Measurements from ENCODE around the gene KCNAB3.
A peak's percentile ranks its signal among the peaks of the same experiment; 100 is the strongest.

The KCNAB3 gene

DNA sequence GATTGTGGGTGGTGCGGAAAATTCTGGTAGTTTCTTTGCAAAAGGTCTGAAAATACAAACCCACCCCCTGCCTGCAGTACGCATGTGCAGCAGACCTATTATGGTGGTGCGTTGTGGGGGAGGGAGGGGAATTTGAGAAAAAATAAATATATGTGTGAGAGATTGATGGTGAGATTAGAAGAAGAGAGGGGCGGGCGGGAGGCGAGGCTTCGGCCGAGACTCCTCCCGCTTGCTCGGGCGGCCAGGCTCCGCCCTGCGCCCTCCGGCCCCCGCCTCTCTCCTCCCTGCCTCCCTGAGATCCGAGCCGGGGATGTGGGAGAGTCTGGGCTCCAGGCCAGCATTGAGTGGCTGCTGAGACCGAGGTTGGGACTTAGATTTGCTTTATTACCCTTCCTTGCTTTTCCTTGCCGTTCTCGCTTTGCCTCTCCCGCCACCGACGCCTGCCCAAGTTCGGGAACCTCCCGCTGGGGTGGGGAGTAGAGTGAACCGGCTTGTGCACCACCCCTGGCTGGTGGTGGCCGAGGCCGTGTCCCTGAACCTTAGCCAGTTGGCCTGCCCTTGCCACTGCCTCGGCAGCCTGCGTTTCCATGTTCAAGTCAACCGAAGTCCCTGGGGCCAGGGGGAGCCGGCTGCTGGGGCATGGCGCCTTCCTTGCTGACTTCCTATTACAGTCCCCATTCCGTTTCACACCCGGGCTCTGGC lies 42.0 kb downstream of the KCNAB3 start (continued):
- TF ChIP-seq, protein P1, sequence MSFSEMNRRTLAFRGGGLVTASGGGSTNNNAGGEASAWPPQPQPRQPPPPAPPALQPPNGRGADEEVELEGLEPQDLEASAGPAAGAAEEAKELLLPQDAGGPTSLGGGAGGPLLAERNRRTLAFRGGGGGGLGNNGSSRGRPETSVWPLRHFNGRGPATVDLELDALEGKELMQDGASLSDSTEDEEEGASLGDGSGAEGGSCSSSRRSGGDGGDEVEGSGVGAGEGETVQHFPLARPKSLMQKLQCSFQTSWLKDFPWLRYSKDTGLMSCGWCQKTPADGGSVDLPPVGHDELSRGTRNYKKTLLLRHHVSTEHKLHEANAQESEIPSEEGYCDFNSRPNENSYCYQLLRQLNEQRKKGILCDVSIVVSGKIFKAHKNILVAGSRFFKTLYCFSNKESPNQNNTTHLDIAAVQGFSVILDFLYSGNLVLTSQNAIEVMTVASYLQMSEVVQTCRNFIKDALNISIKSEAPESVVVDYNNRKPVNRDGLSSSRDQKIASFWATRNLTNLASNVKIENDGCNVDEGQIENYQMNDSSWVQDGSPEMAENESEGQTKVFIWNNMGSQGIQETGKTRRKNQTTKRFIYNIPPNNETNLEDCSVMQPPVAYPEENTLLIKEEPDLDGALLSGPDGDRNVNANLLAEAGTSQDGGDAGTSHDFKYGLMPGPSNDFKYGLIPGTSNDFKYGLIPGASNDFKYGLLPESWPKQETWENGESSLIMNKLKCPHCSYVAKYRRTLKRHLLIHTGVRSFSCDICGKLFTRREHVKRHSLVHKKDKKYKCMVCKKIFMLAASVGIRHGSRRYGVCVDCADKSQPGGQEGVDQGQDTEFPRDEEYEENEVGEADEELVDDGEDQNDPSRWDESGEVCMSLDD (tag by site-specific recombination; IDR thresholded peaks at IDR 0.05), result peak; percentile 58; the same call in 1 of the 2 replicates
- peak; percentile 95 for TF ChIP-seq ZBTB48 (tag by site-specific recombination; IDR thresholded peaks at IDR 0.05)
- peak; percentile 41; the same call in 1 of the 2 replicates for TF ChIP-seq REPIN1 (tag by site-specific recombination; IDR thresholded peaks at IDR 0.05; ENCODE audit: low read depth)

DNA sequence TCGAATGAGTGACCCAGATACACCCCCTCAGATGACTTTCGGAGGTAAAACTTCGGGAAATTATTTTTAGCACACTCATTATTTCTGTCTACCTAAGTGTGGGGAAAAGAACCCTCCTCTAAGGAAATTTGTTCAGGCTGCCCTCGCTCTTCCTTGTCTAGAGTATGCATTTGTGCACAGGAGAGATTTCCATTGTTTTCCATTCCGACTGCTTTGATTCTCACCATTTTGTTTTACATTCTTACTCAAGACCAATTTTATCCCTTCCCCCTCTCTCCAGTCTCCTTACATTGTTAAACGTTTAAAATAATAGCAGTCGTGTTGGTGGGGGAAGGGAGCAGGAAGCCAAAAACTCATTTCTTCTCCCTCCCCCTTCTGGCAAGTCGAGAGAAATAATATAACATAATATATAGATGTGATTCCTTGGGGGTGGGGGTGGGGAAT lies 42.6 kb downstream of the KCNAB3 start:
- POLR2A ChIA-PET, result interaction anchor here (1.0 to 1.7 kb wide), 2 partner anchors 30 to 61 kb away, joined by 3 to 9 read pairs; partner anchors contain the start of gene NAA38
- H3K27ac ChIP-seq (ENCODE audit: extremely low read depth, low read depth, low read length), result peak overlapping the region; percentile 94
- H3K9me3 ChIP-seq (ENCODE audit: control insufficient read depth, insufficient read depth, low read depth, low read length), result no peaks in the 10 kb centered on the region
- peaks cover 19 to 36% of the 10 kb centered on the region in 2 experiments for H3K36me3 ChIP-seq (ENCODE audit: control insufficient read depth in 2 of 2, insufficient read depth in 1 of 2, low read length in 2 of 2)
- peak overlapping the region; percentile 55 for H3K4me3 ChIP-seq (ENCODE audit: low read depth, low read length)
- peaks cover 30% of the 10 kb centered on the region for H3K4me1 ChIP-seq (ENCODE audit: control insufficient read depth, insufficient read depth, low read length)
- CTCF ChIA-PET, result no interaction called here
- no peak for TF ChIP-seq SP2 (tag by site-specific recombination; IDR thresholded peaks at IDR 0.05)
- TF ChIP-seq ZBTB17 (tag by site-specific recombination; IDR thresholded peaks at IDR 0.05), result no peak
- 0 out of 2 replicates have a peak, but pooled peaks have one; percentile 13 for TF ChIP-seq ZNF561 (tag by site-specific recombination; IDR thresholded peaks at IDR 0.05; ENCODE audit: borderline replicate concordance)
- no peak for TF ChIP-seq HOXA7 (CRISPR knock-in tag; IDR thresholded peaks at IDR 0.05; ENCODE audit: borderline replicate concordance)
- TF ChIP-seq EGR2 (tag by site-specific recombination; IDR thresholded peaks at IDR 0.05; ENCODE audit: low read depth), result no peak
- TF ChIP-seq ZFP3 (tag by site-specific recombination; IDR thresholded peaks at IDR 0.05; ENCODE audit: low read depth), result no peak
- TF ChIP-seq, protein P2, sequence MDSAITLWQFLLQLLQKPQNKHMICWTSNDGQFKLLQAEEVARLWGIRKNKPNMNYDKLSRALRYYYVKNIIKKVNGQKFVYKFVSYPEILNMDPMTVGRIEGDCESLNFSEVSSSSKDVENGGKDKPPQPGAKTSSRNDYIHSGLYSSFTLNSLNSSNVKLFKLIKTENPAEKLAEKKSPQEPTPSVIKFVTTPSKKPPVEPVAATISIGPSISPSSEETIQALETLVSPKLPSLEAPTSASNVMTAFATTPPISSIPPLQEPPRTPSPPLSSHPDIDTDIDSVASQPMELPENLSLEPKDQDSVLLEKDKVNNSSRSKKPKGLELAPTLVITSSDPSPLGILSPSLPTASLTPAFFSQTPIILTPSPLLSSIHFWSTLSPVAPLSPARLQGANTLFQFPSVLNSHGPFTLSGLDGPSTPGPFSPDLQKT (IDR thresholded peaks at IDR 0.05; ENCODE audit: borderline replicate concordance, low read depth, low read length), result no peak
- TF ChIP-seq ZNF776 (tag by site-specific recombination; IDR thresholded peaks at IDR 0.05; ENCODE audit: borderline replicate concordance), result no peak
- TF ChIP-seq, protein P3, sequence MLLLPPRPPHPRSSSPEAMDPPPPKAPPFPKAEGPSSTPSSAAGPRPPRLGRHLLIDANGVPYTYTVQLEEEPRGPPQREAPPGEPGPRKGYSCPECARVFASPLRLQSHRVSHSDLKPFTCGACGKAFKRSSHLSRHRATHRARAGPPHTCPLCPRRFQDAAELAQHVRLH (tag by site-specific recombination; IDR thresholded peaks at IDR 0.05), result no peak; the same call in 1 of the 2 replicates
- TF ChIP-seq YY1 (tag by site-specific recombination; IDR thresholded peaks at IDR 0.05), result 0 out of 2 replicates have a peak, but pooled peaks have one; percentile 43
- TF ChIP-seq ZNF426 (tag by site-specific recombination; IDR thresholded peaks at IDR 0.05), result no peak
- TF ChIP-seq, protein P4, sequence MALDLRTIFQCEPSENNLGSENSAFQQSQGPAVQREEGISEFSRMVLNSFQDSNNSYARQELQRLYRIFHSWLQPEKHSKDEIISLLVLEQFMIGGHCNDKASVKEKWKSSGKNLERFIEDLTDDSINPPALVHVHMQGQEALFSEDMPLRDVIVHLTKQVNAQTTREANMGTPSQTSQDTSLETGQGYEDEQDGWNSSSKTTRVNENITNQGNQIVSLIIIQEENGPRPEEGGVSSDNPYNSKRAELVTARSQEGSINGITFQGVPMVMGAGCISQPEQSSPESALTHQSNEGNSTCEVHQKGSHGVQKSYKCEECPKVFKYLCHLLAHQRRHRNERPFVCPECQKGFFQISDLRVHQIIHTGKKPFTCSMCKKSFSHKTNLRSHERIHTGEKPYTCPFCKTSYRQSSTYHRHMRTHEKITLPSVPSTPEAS (tag by site-specific recombination; IDR thresholded peaks at IDR 0.05), result no peak
- no peak for TF ChIP-seq ZNF423 (tag by site-specific recombination; IDR thresholded peaks at IDR 0.05)
- TF ChIP-seq, protein P5, sequence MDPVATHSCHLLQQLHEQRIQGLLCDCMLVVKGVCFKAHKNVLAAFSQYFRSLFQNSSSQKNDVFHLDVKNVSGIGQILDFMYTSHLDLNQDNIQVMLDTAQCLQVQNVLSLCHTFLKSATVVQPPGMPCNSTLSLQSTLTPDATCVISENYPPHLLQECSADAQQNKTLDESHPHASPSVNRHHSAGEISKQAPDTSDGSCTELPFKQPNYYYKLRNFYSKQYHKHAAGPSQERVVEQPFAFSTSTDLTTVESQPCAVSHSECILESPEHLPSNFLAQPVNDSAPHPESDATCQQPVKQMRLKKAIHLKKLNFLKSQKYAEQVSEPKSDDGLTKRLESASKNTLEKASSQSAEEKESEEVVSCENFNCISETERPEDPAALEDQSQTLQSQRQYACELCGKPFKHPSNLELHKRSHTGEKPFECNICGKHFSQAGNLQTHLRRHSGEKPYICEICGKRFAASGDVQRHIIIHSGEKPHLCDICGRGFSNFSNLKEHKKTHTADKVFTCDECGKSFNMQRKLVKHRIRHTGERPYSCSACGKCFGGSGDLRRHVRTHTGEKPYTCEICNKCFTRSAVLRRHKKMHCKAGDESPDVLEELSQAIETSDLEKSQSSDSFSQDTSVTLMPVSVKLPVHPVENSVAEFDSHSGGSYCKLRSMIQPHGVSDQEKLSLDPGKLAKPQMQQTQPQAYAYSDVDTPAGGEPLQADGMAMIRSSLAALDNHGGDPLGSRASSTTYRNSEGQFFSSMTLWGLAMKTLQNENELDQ (tag by site-specific recombination; IDR thresholded peaks at IDR 0.05; ENCODE audit: low read depth), result no peak
- TF ChIP-seq, protein P6, sequence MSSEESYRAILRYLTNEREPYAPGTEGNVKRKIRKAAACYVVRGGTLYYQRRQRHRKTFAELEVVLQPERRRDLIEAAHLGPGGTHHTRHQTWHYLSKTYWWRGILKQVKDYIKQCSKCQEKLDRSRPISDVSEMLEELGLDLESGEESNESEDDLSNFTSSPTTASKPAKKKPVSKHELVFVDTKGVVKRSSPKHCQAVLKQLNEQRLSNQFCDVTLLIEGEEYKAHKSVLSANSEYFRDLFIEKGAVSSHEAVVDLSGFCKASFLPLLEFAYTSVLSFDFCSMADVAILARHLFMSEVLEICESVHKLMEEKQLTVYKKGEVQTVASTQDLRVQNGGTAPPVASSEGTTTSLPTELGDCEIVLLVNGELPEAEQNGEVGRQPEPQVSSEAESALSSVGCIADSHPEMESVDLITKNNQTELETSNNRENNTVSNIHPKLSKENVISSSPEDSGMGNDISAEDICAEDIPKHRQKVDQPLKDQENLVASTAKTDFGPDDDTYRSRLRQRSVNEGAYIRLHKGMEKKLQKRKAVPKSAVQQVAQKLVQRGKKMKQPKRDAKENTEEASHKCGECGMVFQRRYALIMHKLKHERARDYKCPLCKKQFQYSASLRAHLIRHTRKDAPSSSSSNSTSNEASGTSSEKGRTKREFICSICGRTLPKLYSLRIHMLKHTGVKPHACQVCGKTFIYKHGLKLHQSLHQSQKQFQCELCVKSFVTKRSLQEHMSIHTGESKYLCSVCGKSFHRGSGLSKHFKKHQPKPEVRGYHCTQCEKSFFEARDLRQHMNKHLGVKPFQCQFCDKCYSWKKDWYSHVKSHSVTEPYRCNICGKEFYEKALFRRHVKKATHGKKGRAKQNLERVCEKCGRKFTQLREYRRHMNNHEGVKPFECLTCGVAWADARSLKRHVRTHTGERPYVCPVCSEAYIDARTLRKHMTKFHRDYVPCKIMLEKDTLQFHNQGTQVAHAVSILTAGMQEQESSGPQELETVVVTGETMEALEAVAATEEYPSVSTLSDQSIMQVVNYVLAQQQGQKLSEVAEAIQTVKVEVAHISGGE (tag by site-specific recombination; conservative IDR thresholded peaks at IDR 0.05; ENCODE audit: low read depth), result 0 out of 2 replicates have a peak, but pooled peaks have one; percentile 1
- TF ChIP-seq ZNF184 (tag by site-specific recombination; IDR thresholded peaks at IDR 0.05), result no peak; the same call in 1 of the 2 replicates
- TF ChIP-seq TCF7L2 (IDR thresholded peaks at IDR 0.05; ENCODE audit: borderline replicate concordance, low read depth, low read length), result no peak
- no peak for TF ChIP-seq MYNN (tag by site-specific recombination; IDR thresholded peaks at IDR 0.05; ENCODE audit: borderline replicate concordance)
- TF ChIP-seq SALL2 (tag by site-specific recombination; IDR thresholded peaks at IDR 0.05; ENCODE audit: borderline replicate concordance), result no peak

Measured in HEK293 (cell line).